CD4-positive, alpha-beta T cell treated with Interleukin-12 subunit alpha and Interleukin-12 subunit beta, for 1 hour (primary cell): ENCODE results near the gene CANT1.
"Not testable (repeated sequence)": the region's sequence is repeated elsewhere in the genome, so short reads cannot be mapped to it uniquely, and the experiment has no call there.

ENCODE experiments used
- DNase-seq: peaks from one replicate; pipeline ENCODE4 v3.0.0-alpha.2; 2020

Gene CANT1

GRCh38 chr17:78954684-78955083, 54.9 kb downstream of the CANT1 start:
- DNase-seq = no peak

GRCh38 chr17:78953356-78954350, 55.9 kb downstream of the CANT1 start:
- DNase-seq = no peak

- no peak for DNase-seq
Observed at GRCh38 chr17:78952706-78953105, 56.9 kb downstream of the CANT1 start.

- DNase-seq = no peak
Observed at GRCh38 chr17:78951967-78952551, 57.5 kb downstream of the CANT1 start.

GRCh38 chr17:78950870-78951269, 58.7 kb downstream of the CANT1 start:
- DNase-seq = no peak

- DNase-seq = no peak
Observed at GRCh38 chr17:78947235-78948149, 62.1 kb downstream of the CANT1 start.

- no peak for DNase-seq
Observed at GRCh38 chr17:78946631-78947030, 62.9 kb downstream of the CANT1 start.

- DNase-seq = no peak
Observed at GRCh38 chr17:78946131-78946530, 63.4 kb downstream of the CANT1 start.

GRCh38 chr17:78945455-78945854, 64.1 kb downstream of the CANT1 start:
- DNase-seq = not testable (repeated sequence)

- DNase-seq = no peak
Observed at GRCh38 chr17:78944956-78945355, 64.6 kb downstream of the CANT1 start.

- no peak for DNase-seq
Observed at GRCh38 chr17:78944026-78944425, 65.5 kb downstream of the CANT1 start.
